NOMO-1 (cell line): ENCODE data around the gene BRINP2.

Experiments
- DNase-seq, 2 experiments: peaks; one replicate each; lab custom pipeline; 2025; ENCODE audit not compliant: unreplicated experiment in 2 of 2; lab: John Stamatoyannopoulos, UW

The BRINP2 gene, protein sequence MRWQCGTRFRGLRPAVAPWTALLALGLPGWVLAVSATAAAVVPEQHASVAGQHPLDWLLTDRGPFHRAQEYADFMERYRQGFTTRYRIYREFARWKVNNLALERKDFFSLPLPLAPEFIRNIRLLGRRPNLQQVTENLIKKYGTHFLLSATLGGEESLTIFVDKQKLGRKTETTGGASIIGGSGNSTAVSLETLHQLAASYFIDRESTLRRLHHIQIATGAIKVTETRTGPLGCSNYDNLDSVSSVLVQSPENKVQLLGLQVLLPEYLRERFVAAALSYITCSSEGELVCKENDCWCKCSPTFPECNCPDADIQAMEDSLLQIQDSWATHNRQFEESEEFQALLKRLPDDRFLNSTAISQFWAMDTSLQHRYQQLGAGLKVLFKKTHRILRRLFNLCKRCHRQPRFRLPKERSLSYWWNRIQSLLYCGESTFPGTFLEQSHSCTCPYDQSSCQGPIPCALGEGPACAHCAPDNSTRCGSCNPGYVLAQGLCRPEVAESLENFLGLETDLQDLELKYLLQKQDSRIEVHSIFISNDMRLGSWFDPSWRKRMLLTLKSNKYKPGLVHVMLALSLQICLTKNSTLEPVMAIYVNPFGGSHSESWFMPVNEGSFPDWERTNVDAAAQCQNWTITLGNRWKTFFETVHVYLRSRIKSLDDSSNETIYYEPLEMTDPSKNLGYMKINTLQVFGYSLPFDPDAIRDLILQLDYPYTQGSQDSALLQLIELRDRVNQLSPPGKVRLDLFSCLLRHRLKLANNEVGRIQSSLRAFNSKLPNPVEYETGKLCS

GRCh38 chr1:177170756-177171535 lies at the start of gene BRINP2:
BRINP2 (plus strand) TSS chr1:177170958; CDS start chr1:177229877, 58,919 bp downstream.
- no peak for DNase-seq

DNA sequence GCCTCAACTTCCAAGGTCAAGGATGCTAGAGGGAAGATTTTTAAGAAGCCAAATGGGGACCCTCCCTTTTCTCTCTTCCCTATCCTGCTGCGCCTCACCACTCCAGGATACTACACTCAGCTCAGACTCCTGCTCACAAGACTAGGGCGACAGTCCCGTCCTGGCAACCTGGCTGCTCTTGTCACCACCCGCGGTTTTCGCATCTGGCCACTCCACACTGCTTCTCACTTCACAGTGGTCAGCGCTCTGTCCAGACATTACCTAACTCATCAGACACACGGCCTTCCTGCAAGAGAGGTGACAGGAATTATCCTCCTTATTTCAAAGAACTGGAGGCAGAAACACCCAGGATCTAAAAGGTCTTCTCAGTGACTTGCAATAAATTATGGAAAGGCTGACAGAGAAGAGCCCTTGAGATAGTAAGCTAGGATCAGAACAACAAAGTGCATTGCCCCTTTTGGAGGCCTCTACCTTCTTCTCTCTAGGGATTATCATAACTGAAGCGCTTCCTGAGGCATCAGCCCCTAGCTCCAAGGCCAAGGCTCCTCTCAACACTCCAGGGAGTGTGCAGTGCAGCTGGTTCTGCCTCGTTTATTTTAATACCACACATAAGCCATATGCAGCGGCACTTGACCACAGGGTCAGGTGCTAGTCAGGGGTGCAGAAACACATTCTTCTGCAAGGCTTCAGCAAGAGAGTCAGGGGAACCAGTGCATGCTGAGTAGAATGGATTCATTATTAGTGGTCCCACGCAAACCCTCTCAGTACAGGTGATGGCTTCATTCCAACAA lies 48.1 kb upstream of the BRINP2 start:
- no peak for DNase-seq

GRCh38 chr1:177124577-177125278 lies 46.0 kb upstream of the BRINP2 start:
- no peak for DNase-seq

DNA sequence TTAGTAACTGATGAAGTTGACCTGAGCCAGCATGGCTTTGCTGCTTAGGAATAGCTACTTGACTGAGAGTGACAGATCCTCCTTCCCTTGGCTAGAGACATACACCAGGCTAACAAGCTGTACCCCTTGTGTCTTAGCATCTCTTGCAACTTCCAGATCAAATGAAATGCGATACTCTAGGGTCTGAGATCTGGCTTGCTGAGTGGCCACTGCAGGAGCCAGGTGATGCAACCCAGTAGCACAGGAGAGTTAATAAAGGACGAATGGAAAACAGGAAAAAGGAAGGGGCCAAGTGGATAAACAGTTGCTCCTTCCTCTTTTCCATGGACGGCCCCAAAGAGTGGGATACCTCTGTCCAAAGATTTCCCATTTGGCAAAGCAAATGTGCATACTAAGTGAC lies 44.5 kb upstream of the BRINP2 start:
- no peak for DNase-seq

DNA sequence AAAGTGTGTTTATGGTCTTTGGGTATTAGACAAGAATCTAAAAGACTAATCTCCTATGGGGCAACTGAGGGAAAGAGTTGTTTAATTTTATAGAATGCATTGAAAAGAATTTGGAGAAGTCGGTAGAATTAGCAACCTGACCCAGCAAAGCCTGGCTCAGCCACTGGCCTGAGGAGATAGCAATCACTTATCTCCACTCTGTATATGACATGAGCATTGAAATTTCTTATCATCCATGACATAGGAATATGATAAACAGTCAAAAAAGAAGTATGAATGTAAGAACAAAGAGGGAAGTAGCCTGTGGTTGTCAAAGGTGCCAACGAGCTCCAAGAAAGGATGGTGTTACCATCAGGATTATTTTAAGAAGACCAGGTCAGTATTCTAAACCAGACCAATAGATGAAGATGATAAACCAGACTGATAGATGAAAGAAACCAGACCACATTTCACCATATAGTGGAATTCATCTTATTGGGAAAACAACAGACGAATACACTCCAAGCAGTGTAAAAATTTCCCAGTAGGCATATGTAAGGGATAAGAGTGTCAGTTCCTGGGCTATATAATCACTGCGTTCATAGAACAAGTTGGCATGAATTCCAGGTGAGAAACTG lies 42.0 kb upstream of the BRINP2 start:
- no peak for DNase-seq

DNA sequence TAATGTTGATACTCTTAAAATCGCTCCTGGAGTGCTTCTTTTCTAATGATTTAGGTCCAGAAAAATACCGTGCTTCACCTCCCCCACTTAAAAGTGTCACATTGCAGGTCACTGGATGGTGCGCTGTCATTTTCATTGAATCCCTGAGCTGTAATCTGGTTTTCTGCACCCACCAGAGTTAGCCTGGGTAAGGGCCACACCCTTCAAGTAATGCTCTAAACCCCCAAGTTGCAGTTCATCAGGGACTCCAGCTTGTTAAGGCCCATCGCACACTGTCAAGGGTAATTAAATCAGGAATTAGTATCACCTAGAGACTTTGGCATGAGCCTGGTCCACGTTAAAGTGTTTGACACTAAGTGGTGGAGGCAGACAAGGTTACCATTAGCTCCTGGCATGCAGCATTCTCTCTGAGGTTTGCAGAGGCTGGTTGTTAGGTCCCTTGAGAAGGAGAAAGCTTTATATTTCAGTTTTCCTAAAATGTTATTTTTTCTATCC lies 40.3 kb upstream of the BRINP2 start:
- no peak for DNase-seq

GRCh38 chr1:177131723-177132122 lies 39.0 kb upstream of the BRINP2 start:
- DNase-seq, result no peak

DNA sequence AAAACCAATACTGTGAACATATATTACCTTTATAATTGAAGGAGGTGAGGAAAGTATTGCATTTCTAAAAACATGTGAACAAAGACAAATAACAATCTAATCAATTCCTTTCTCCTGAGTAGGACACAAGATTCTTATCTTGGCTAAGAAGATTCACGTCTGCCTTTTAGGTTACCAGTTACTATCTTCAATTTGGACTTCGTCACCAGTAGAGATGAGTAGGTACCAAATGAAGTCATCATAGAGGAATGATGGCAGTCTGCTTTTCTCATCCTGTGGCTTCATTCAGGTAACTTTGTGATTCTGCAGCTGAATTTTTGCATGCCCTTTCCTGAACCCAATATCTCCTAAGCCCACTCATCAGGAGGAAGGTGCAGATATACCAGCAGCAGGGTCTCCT lies 38.6 kb upstream of the BRINP2 start:
- DNase-seq, result no peak

DNA sequence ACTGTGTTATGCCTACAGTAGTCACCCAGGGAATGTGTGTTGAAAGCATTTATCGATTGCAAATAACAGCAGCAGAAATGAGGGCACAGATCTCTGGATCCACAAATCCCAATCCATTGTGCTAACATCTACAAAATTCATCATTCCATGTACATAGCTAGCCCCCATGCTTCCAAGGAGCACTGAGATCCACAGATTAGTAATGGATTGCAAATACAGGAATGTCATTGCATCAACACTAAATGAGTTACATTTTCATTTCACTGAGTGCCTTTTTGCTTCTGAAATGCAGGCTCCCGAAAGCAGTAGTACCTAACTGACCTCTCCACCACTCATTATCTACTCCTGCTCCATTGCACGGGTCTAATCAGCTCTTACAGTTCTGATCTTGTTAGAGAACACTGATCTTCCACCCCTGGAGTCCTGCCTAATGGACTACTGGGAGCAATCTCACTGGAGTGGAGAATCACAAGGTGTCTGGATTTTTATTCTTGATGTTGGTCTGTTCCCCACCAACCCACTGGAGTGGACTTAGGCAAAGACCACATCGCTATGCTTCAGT lies 36.7 kb upstream of the BRINP2 start:
- DNase-seq, result no peak

DNA sequence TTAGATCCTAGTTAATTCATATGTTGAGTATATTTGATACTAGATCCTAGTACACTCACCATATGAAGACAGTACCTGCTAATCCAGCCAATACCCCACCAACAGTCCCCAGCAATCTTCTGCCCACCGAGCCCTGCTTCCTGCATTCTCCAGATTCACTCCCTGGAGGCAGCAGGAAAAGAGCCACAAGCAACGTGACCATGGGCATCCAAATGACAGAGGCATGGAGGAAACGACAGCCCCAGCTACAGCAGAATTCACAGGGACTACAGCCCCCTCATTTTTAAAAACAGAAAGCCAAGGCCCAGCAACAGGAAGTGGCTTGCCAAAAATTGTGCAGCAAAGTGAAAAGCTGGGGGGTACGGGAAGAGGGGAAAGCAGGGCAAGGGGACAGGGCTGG lies 35.5 kb upstream of the BRINP2 start:
- no peak for DNase-seq

DNA sequence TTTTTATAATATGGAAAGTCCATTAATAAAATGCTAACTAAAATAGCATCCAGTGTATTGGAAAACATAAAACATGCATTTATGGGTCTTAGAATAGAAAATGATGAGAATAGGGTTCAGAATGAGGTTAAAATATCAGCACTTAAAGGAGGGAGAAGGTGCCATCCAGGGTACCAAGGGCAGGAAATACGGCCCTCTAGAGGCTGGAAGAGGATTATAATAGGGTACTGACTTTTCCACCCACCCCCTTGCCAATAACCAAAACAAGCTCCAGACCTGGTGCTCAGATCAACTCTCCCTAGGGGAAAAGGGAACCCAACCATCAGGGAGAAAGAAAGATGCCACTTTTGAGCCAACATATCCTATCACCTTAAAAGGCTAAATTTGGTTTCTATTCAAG lies 32.9 kb upstream of the BRINP2 start:
- no peak for DNase-seq

- DNase-seq, result no peak
These were observed 32.4 kb upstream of the BRINP2 start for GRCh38 chr1:177138347-177138746.

GRCh38 chr1:177142010-177142409 lies 28.7 kb upstream of the BRINP2 start:
- no peak for DNase-seq

DNA sequence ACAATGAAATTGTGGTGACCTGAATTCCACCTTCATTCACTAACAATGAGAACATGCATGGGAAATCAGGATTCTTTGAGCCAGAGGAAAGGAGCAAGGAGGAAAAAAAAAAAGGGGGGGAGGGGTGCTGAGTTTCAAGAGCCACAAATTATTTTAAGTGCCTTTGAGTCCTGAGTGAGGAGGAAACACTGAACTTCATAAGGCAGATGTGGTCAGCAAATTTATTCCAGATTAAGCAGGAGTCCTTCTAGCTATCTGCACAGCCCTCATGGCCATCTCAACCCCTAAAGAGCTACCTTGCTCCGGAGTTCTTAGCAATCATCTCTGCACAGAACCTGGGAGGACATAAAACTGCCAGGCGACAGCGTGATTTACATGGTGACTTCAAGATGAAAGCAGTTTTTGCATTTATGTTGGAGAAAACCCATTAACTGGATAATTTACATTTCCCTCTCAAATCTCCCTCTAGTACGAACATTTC lies 27.9 kb upstream of the BRINP2 start:
- DNase-seq, result no peak

- no peak for DNase-seq
These were observed 25.4 kb upstream of the BRINP2 start for GRCh38 chr1:177145106-177146070.

DNA sequence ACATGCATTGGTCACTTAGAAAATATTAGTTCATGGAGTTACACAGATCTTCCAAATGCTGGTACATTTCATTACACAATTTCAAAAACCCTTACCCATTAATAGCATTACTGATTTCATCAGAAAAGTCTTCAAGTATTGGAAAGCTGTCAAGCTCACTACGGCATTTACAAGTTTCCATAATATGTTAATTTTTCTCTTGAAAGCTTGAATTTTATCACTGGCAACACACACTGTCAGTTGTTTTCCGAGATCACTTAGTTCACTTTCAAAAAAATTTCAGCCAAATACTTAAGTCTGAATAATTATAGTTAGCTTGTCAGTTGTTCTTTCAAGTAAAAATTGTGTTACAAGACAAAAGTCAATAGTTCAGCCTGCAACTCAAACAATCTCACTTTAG lies 24.3 kb upstream of the BRINP2 start:
- DNase-seq, result no peak

GRCh38 chr1:177162243-177162642 lies 8.5 kb upstream of the BRINP2 start:
- DNase-seq, result no peak
